Body of pancreas (tissue), 4 donors: ENCODE measurements around the gene SOX5. TPM values are rescaled to one million over a fixed set of nuclear protein-coding genes. Genes with fewer than 3 reads are reported as not detected.

ENCODE experiments used
- ATAC-seq: fragments of 150-250 bp; one replicate; pipeline ENCODE4 v1.9.1; 2016
- DNase-seq, 4 donors: peaks; one replicate each; pipeline ENCODE4 v3.0.0-alpha.2; 2019
- H3K27ac ChIP-seq, 4 donors: fragments of 200-600 bp; sonication (generic); 1 replicate in 3 of 4; 2 replicates in 1 of 4; pipeline versions ENCODE4 v1.5.1 to v1.6.1; 2016 to 2019; ENCODE audit warnings: mild to moderate bottlenecking in 1 of 4, mixed read lengths in 1 of 4, moderate library complexity in 1 of 4
- H3K27me3 ChIP-seq, 2 donors: fragments of 200-600 bp; sonication (generic); one replicate each; pipeline ENCODE4 v1.6.0; 2016; ENCODE audit warnings: mild to moderate bottlenecking in 1 of 2
- H3K36me3 ChIP-seq, 2 donors: fragments of 200-600 bp; sonication (generic); replicated peaks in 1 of 2; 2 replicates each; pipeline ENCODE4 v1.5.1; 2016; ENCODE audit warnings: low read depth in 2 of 2; ENCODE audit not compliant: insufficient read depth in 1 of 2
- H3K4me1 ChIP-seq: fragments of 200-600 bp; sonication (generic); one replicate; pipeline ENCODE4 v1.6.0; 2016
- H3K4me3 ChIP-seq, 2 donors: fragments of 200-600 bp; sonication (generic); 1 replicate in 1 of 2; 2 replicates in 1 of 2; pipeline ENCODE4 v1.5.1; 2016 to 2019
- H3K9me3 ChIP-seq, 3 donors: fragments of 200-600 bp; sonication (generic); 1 replicate in 2 of 3; 2 replicates in 1 of 3; pipeline ENCODE4 v1.5.1; 2016
- CTCF ChIP-seq, 7 experiments: fragments of 450-650 bp in 4 of 7; fragments of 200-600 bp in 3 of 7; sonication (generic) in 3 of 7; IDR thresholded peaks; one replicate each; pipeline ENCODE4 v1.5.1; 2016 to 2019; ENCODE audit warnings: antibody characterized with exemption in 7 of 7
- POLR2A ChIP-seq, 3 donors: fragments of 450-650 bp; IDR thresholded peaks; one replicate each; pipeline ENCODE4 v1.6.1; 2016; ENCODE audit warnings: antibody characterized with exemption in 3 of 3, mild to moderate bottlenecking in 2 of 3
- WGBS, 2 donors: methylation state at CpG; one replicate each; pipeline ENCODE4 v1.1.5; 2017; 5-methylcytosine and 5-hydroxymethylcytosine counted together
- intact Hi-C: fragments of 100-400 bp; cut with DNase I; formaldehyde crosslinking; loops from one replicate; pipeline ENCODE4 v1.15.1; 2023
- total RNA-seq, 2 donors: library from RNA; depleted of rRNA; stranded (reverse); fragments of >200 nt; gene quantifications; one replicate each; pipeline ENCODE4 v1.1.0, GENCODE V29; 2016

SOX5 gene
- total RNA-seq, 2 donors from 2014 or later: 3.0 to 10.4 TPM

GRCh38 chr12:23600919-23601318, 348.6 kb downstream of the SOX5 start:
- peaks cover 0 to 4% (median 0%) of the 10 kb centered on the region in 3 donors for H3K9me3 ChIP-seq
- TF ChIP-seq CTCF (IDR thresholded peaks at IDR 0.05) (no peak), POLR2A (IDR thresholded peaks at IDR 0.05) (no peak)
- no peaks in the 10 kb centered on the region for H3K36me3 ChIP-seq
- H3K27ac ChIP-seq: no peak overlapping the region
- H3K4me1 ChIP-seq: no peaks in the 10 kb centered on the region
- DNase-seq: no peak
- no peaks in the 10 kb centered on the region for H3K27me3 ChIP-seq
- intact Hi-C loops: no loop called here
- H3K4me3 ChIP-seq: no peak overlapping the region
- WGBS, 2 donors: 70 to 71% methylated on average over 5 of the region's 5 CpGs
- ATAC-seq: no peak

GRCh38 chr12:23596568-23596967, 352.9 kb downstream of the SOX5 start:
- DNase-seq (no peak), ATAC-seq (no peak)
- no peak overlapping the region for H3K27ac ChIP-seq
- H3K9me3 ChIP-seq: peaks cover 0 to 4% (median 0%) of the 10 kb centered on the region in 3 donors
- WGBS, 2 donors: 51 to 56% methylated on average over 3 of the region's 3 CpGs
- H3K27me3 ChIP-seq: no peaks in the 10 kb centered on the region
- no peak overlapping the region for H3K4me3 ChIP-seq
- H3K4me1 ChIP-seq: no peaks in the 10 kb centered on the region
- TF ChIP-seq CTCF (IDR thresholded peaks at IDR 0.05) (no peak), POLR2A (IDR thresholded peaks at IDR 0.05) (no peak)
- intact Hi-C loops: no loop called here
- H3K36me3 ChIP-seq: no peaks in the 10 kb centered on the region

- H3K36me3 ChIP-seq: no peaks in the 10 kb centered on the region
- H3K9me3 ChIP-seq: no peaks in the 10 kb centered on the region
- DNase-seq (no peak), ATAC-seq (no peak)
- intact Hi-C loops: no loop called here
- H3K4me1 ChIP-seq: no peaks in the 10 kb centered on the region
- TF ChIP-seq POLR2A (IDR thresholded peaks at IDR 0.05) (no peak), CTCF (IDR thresholded peaks at IDR 0.05) (no peak)
- 53% methylated on average over 4 of the region's 4 CpGs for WGBS, 2 donors
- H3K27me3 ChIP-seq: no peaks in the 10 kb centered on the region
- no peak overlapping the region for H3K4me3 ChIP-seq
- no peak overlapping the region for H3K27ac ChIP-seq
Observed at GRCh38 chr12:23587833-23588559, 361.5 kb downstream of the SOX5 start.

DNA sequence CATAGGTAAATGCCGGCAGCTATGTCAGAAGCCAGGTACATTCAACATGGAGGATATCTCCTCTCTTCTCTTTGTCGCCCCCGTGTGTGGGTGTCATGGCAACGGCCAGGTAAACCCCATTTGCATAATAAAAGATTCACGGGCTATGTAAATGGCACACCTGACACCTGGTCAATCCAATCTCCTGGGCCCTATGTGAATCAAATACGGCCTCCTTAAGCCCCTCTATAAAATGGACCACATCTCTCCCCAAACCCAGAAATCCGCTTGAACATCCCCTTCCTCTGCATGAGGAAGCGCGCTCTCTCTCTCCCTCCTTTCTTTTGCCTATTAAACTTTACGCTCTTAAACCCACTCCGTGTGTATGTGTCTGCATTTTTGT, 363.7 kb downstream of the SOX5 start:
- Histone ChIP-seq H3K4me3 (no peak overlapping the region), H3K27ac (no peak overlapping the region), H3K27me3 (no peaks in the 10 kb centered on the region), H3K9me3 (no peaks in the 10 kb centered on the region), H3K36me3 (no peaks in the 10 kb centered on the region), H3K4me1 (no peaks in the 10 kb centered on the region)
- ATAC-seq (no peak), DNase-seq (no peak)
- 58 to 66% methylated on average over 11 of the region's 11 CpGs for WGBS, 2 donors
- intact Hi-C loops: no loop called here
- TF ChIP-seq POLR2A (IDR thresholded peaks at IDR 0.05): no peak
- TF ChIP-seq CTCF (IDR thresholded peaks at IDR 0.05): no peak

DNA sequence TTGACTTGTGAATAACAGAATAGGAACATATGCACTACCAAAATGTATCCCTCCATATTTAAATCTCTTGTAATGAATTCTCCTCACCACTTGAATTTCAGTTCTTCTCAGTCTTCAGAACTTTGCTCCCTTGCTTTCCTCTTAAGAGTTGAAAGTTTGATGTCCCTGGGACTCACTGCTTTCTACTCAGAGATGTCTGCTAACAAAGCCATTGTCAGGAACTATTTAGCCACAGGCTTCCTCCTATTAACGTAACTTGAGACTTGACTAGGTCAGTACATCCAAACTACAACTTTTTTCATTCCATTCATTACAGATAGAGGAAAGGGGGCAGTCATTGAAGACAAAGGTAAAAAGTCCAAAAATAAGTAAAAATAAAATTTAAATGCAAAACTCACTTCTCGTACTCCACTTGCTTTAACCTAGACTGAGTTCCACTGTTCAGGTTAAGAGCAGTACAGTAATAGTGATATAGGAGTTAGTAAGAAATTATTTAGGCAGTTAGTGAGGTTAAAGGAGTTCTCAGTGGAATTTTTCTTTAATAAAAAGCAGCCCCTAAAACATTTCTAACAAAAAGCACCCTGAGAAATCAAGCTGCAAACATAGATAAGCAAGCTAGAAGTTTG, 364.2 kb downstream of the SOX5 start:
- Histone ChIP-seq H3K27ac (no peak overlapping the region), H3K9me3 (no peaks in the 10 kb centered on the region), H3K4me1 (no peaks in the 10 kb centered on the region), H3K36me3 (no peaks in the 10 kb centered on the region), H3K4me3 (no peak overlapping the region), H3K27me3 (no peaks in the 10 kb centered on the region)
- intact Hi-C loops: no loop called here
- ATAC-seq (no peak), DNase-seq (no peak)
- TF ChIP-seq POLR2A (IDR thresholded peaks at IDR 0.05) (no peak), CTCF (IDR thresholded peaks at IDR 0.05) (no peak)
- 71 to 75% methylated on average over 2 of the region's 2 CpGs for WGBS, 2 donors
